Measurements from ENCODE around the gene MEP1A.
"Not testable (repeated sequence)": the region's sequence is repeated elsewhere in the genome, so short reads cannot be mapped to it uniquely, and the experiment has no call there.

The MEP1A gene

GRCh38 chr6:46834257-46834916 lies 41.2 kb downstream of the MEP1A start:
- not testable (repeated sequence) for DNase-seq

GRCh38 chr6:46834991-46835390 lies 41.8 kb downstream of the MEP1A start:
- DNase-seq, result not testable (repeated sequence)

- DNase-seq, result no peak
Measured at GRCh38 chr6:46838033-46838432, 44.8 kb downstream of the MEP1A start.

- not testable (repeated sequence) for DNase-seq
Measured at GRCh38 chr6:46842252-46842846, 49.2 kb downstream of the MEP1A start.

GRCh38 chr6:46845126-46845525 lies 51.9 kb downstream of the MEP1A start:
- no peak for DNase-seq

- DNase-seq, result peak; percentile 75
Measured at GRCh38 chr6:46848684-46849360, 55.6 kb downstream of the MEP1A start.

GRCh38 chr6:46849361-46849690 lies 56.1 kb downstream of the MEP1A start:
- DNase-seq, result no peak

- no peak for DNase-seq
Measured at GRCh38 chr6:46850792-46851191, 57.6 kb downstream of the MEP1A start.

GRCh38 chr6:46851576-46851975 lies 58.4 kb downstream of the MEP1A start:
- not testable (repeated sequence) for DNase-seq

- DNase-seq, result peak; percentile 7
Measured at GRCh38 chr6:46855966-46856365, 62.8 kb downstream of the MEP1A start.

- no peak for DNase-seq
Measured at GRCh38 chr6:46862381-46862780, 69.2 kb downstream of the MEP1A start.

- no peak for DNase-seq
Measured at GRCh38 chr6:46863791-46864190, 70.6 kb downstream of the MEP1A start.

GRCh38 chr6:46865221-46865620 lies 72.0 kb downstream of the MEP1A start:
- no peak for DNase-seq

GRCh38 chr6:46867411-46867810 lies 74.2 kb downstream of the MEP1A start:
- no peak for DNase-seq

GRCh38 chr6:46876126-46876525 lies 82.9 kb downstream of the MEP1A start:
- DNase-seq, result peak; percentile 84

- DNase-seq, result no peak
Measured at GRCh38 chr6:46879003-46879402, 85.8 kb downstream of the MEP1A start.

- DNase-seq, result peak; percentile 2
Measured at GRCh38 chr6:46882645-46883044, 89.5 kb downstream of the MEP1A start.

- DNase-seq, result no peak
Measured at GRCh38 chr6:46888031-46888430, 94.8 kb downstream of the MEP1A start.

- no peak for DNase-seq
Measured at GRCh38 chr6:46888578-46888977, 95.4 kb downstream of the MEP1A start.
